GM21576 (cell line): Measurements from ENCODE around the gene DENND1C.
"Not testable (repeated sequence)": the region's sequence is repeated elsewhere in the genome, so short reads cannot be mapped to it uniquely, and the experiment has no call there.

Experiments
- ATAC-seq: cut with Tn5 transposase; IDR thresholded peaks from one replicate; pipeline ENCODE4 v1.9.1; 2021; ENCODE audit warnings: mild to moderate bottlenecking, moderate library complexity; ENCODE audit not compliant: unreplicated experiment

DENND1C gene

DNA sequence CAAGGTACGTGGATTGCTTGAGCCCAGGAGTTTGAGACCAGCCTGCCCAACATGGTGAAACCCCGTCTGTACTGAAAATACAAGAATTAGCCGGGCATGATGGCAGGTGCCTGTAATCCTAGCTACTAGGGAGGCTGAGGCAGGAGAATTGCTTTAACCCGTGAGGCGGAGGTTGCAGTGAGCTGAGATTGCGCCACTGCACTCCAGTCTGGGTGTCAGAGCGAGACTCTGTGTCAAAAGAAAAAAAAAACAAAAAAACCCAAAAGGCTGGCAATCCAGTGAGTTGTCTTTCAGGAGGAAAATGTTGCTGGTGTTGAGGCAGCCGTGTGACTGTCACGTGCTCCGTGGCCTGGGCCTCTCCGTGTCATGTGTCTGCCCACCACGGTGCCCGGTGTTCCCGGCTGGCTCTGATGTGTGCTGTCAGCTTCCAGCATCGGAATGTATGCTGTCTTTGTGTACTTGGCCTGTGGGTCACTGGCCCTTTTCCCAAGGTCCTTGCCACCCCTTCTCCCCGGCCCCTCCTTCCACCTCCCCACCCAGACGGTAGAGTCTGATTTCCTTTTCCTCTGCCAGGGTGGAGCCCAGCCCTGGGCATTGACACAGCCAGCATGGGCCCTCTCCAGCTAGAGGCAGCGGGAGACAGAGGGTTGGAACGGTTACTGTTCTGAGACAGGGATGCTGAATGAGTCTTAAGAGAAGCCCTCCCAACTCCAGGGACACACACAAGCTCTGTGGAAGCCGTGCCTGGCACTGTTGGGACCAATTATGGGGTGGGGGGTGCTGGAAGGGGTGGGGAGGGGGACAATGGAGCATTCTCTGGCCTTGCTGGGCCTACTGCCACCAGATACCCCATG is 27.8 kb upstream of the DENND1C start:
- no peak for ATAC-seq

DNA sequence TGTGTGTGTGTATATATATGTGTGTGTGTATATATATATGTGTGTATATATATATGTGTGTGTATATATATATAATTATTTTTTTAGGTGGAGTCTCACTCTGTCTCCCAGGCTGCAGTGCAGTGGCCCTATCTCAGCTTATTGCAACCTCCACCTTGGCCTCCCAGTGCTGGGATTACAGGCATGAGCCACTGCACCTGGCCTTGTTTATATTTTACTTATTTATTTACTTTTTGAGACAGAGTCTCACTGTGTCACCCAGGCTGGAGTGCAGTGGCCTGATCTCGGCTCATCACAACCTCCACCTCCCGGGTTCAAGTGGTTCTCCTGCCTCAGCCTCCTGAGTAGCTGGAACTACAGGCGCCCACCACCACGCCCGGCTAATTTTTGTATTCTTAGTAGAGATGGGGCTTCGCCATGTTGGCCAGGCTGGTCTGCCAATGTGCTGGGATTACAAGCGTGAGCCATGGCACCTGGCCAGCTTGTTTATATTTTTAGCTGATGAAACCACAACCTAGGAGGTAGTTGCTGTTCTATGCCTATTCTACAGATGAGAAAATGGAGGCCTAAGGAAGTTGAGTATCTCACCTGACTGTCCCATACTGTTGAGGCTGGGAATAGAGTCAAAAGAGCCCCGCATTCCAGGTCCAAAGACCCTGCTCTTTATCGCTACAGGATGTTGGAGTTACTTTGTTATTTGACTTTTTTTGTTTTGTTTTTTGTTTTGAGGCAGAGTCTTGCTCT is 26.6 kb upstream of the DENND1C start:
- not testable (repeated sequence) for ATAC-seq

DNA sequence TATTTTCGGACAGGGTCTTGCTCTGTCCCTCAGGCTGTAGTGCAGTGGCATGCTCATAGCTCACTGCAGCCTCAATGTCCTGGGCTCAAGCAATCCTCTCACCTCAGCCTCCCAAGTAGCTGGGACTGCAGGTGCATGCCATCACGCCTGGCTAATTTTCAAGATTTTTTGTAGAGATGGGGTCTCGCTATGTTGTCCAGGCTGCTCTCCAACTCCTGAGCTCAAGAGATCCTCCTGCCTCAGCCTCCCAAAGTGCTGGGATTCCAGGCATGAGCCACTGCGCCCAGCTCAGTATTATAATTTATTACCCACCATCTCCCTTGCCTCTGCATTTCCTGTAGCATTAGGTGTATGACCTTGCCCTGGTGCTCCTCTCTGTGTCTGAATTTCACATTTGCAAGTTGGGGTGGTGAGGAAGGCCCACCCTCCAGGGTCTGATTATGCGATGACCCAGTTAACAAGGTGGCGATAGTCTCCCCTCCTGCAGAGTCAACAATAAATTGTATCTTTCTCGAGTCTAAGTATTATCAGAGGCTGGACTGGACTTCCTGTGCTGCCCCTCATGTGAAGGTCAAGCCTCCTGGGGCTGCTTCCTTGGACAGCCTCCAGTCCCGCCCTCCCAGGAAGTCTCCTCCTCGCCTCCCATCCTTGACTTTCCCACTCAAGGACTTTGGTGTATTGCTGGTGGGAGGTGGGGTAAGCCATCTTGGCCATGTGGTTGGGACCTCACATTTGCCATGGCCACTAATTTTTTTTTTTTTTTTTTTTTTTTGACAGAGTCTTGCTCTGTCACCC is 22.0 kb upstream of the DENND1C start:
- ATAC-seq = no peak

DNA sequence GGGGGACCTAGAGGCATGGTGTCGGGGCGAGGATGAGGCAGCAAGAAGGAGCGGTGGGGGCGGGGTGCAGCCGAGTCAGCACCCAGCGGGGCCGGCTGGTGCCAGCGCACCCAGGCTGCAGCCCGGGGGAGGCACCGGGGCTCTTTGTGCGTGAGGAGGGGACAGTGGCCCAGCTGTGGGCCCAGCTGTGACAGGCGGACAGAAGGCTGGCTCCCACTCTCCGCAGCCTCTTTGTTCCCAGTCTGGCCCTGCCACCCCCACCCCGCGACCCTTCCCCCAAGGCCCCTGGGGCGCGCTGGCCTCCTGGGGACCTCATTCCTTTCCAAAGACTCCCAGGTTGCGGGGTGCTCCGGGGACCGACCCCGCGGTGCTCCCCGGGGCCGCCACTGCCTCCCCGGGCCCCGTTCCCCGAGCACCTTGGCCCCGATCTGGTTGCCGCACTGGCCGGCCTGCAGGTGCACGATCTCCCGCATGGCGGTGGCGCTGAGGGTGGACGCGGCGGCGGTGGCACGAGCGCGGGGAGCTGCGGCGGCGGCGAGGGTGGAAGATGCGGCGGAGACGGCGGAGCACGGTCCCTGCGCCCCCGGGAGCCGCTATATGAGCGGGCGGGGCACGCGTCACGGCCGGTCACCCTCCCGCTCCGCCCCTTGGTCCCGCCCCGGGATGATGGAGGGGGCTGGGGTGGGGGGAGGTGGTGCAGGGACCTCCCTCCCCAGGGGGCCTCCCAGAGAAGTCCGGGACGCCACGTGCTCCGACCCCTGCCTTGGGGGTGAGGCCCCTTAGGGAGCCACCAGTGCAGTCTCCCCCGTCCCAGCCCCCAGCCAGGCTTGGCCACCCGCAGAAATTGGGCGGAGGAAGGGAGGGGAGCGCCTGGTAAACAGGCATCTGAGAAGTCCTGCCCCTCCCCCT is 20.4 kb upstream of the DENND1C start, which contains the start of gene TUBB4A:
Gene TUBB4A (minus strand): TSS at position 570 of the 909 bp plus-strand sequence. CDS start 97 bp downstream, at position 473.
- no peak for ATAC-seq

DNA sequence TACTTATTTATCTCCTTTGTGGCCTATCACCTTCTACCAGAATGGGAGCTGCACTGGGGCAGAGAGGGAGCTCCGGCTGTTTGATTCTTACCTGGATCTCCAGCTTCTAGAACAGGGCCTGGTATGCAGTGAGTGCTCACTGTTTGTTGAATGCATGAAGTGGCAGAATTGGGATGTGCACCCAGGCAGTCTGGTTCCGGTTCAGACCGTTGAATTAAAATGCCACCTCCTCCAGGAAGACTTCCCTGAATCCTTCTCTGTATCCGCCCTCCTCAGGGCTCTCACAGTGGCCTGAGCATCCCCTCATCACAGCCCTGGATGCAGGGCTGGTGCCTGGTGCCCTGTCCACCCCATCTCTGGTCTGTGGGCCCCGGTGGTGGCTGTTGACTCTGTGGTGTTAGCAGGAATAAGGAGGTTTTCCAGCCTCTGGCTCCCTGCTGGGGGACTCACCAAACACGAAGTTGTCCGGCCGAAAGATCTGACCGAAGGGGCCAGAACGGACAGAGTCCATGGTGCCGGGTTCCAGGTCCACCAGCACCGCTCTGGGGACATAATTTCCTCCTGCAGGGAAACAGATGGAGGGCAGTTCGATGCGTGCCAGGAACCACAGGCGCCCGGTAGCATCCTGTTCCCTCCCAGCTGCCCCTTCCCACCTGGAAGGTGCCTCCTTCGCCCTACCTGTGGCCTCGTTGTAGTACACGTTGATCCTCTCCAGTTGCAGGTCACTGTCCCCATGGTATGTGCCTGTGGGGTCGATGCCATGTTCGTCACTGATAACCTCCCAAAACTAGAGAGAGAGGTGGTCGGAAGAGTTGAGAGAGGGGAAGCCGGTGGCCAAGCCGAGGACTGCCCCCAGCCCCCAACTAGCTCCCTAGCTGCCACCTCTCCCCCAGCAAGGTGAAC is 19.5 kb upstream of the DENND1C start:
- no peak for ATAC-seq

DNA sequence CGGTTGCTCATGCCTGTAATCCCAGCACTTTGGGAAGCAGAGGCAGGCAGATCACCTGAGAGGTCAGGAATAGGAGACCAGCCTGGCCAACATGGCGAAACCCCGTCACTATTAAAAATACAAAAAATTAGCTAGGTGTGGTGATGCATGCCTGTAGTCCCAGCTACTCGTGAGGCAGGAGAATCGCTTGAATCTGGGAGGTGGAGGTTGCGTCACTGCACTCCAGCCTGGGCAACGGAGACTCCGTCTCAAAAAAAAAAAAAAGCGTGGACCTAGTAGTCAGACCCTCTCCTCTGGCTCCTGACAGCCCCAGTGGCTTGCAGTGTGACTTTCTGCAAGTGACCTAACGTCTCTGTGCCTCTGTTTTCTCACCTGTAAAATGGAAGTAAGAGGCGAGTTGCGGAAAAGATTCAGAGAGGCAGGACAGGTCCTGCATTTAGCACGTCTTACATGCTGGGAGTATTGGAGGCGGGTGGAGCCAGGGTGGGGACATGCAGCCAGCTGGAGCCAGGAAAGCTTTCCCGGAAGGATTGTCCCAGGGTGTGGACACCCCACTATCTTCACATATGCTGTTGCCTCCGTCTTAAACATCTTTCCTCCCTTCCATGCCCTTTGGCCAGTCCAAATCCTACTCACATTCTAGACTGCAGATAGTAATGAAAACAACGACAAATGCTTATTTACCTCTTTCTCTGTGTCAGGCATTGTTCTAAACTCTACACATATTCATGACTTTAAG is 17.6 kb upstream of the DENND1C start:
- ATAC-seq = no peak

DNA sequence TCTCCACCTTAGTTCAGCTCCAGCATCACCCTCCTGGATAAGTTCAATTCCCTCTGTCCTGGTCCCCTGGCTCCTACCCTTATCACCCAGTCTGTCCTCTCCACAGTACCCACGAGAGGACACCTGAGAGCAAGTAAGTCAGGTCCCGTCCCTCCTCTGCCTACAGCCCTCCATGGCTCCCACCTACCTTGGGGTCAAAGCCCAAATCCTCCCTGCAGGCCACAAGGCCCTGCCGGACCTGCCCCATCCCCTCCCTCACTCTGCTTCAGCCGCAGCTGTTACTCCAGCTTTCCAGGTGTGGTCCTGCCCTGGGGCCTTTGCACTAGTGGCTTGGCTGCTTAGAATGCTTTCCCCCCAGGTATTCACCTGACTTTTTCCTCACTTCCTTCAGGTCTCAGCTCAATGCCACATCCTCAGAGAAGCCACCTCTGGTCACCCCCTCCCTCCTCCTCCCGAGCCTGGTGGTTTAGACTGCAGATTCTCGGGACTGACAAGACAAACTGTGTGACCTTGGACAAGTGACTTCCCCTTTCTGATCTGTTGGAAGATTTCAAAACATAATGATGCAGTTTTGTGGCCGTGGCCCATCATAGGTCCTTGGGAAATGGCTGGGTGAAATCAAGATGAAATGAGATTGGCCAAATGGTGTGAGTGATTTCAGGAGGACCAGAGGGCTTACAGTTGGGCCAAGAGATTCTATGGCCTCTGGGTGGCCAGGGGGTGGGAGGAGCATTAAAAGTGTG is 16.9 kb upstream of the DENND1C start:
- no peak for ATAC-seq

DNA sequence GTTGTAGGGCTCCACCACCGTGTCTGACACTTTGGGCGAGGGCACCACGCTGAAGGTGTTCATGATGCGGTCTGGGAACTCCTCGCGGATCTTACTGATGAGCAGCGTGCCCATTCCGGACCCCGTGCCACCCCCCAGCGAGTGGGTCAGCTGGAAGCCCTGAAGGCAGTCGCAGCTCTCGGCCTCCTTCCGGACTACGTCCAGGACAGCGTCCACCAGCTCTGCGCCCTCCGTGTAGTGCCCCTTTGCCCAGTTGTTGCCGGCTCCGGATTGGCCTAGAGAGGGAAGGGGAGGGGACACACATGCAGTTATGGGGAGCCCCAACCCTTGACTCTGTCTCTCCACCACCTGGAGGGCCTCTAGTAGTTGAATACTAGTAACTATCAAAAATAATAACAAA is 14.4 kb upstream of the DENND1C start:
- ATAC-seq = no peak

DNA sequence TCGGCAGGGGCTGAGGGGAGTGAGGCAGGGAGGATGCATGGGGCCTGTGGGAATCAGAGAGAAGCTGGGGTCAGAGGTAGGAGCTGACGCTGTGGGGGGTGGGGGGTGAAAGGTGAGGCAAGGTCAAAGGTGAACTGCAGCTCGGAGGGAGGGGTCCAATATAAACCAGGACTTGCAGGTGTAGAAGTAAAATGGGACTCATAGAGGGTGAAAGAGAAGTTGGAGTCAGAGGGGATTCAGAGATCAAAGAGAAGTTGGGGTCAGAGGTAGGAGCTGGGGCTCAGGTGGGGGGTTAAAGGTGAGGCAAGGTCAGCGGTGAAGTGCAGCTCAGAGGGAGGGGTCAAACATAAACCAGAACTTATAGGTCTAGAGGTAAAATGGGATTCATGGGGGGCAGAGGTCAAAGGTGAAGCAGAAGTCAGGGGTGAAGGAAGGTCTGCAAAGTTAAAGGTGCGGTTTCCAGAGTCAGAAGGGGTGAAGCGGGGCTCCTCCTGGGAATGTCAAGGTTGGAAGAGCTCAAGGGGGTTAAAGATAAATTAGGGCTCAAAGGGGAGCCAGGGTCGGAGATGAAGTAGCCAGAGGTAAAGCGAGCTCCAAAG is 12.9 kb upstream of the DENND1C start:
- no peak for ATAC-seq

DNA sequence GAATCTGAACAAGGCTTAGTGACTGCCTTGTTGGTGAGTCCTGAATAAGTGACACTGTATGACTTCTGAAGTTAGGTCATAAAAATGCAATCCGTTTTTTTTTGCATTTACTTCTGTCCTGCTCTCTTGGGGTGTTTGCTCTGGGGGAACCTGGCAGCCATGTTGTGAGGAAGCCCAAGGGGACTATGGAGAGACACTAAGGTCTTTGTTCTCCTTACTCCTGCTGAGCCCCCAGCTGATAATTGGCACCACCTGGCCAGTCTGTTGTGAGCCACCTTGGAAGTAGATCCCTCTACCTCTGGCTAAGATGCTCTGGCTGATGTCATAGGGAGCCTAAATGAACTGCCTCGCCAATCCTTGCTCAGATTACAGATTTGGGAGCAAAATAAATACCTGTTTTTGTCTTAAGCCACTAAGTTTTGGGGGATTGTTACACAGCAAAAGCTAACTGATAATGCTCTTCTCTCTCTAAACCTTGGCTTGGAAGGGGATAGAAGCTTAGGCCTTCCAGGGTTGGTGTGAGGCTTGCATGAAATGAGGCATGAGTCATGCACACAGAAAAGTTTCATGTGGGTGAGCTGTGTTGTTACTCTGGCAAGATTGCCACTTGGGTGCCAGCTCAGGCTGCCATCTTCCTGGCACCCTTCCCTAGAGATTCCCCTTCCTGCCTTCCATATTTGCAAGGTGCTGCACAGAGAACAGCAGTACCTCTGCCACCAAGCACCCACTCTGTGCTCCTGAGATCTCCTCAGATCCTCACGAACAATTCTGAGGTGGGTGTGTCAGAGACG is 10.4 kb upstream of the DENND1C start:
- ATAC-seq = no peak

DNA sequence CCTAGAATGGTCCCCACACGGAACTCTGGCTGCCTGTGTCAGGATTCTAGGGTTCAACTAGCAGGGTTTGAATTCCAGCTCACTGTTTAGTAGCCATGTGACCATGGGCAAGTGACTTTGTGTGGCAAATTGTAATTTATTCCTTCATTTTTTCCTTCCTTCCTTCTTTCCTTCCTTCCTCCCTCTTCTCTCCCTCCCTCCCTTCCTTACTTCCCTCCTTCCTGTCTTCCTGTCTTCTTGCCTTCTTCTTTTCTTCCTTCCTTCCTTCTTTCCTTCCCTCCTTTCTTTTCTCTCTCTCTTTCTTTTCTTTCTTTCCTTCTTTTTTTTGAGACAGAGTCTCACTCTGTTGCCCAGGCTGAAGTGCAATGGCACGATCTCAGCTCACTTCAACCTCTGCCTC is 8.5 kb upstream of the DENND1C start:
- ATAC-seq = no peak

DNA sequence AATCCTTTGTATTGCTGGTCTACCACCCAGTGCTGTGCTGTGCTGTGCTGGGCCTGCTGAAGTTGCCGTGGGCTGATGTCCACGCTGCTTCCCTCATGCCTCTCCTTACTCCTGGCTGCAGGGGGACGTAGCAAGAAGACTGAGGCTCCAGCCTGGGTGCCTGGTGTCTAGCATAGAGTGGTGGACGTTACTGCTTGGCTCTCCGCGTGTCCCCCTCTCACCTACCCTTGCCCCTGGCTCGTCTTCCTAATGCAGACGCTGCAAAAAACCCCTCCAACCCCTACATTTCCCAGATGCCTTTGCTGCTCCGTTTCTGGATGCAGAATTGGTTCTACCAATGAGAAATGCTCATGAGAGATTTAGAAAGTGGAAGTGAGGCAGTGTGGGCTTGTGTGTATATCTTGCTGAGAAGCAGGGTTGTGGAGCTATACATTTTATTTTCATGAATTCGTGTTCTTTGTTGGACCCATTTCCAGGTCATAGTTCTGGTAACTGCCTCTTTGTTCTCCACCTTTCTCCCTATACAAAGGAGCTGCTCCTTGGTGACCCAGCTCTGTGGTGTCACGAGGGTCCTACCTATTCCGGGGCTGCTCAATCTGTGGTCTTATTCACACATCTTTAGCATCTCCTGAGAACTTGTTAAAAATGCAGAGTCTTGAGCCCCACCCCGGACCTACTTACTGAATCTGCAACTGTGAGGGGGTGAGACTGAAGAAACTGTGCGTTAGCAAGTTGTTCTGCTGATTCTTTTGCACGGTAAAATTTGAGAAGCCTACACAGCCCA is 7.9 kb upstream of the DENND1C start:
- ATAC-seq = no peak

DNA sequence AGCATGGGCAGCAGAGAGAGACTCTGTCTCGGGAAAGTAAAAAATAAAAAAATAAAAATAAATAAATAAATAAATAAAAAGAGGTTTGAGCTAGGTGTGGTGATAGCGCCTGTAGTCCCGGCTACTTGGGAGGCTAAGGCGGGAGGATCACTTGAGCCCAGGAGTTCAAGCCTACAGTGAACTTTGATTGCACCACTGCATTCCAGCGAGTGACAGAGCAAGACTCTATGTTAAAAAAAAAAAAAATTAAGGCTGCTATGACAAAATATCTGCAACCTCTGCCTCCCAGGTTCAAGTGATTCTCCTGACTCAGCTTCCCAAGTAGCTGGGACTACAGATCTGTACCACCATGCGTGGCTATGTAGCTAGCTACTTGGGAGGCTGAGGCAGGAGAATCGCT is 3.2 kb upstream of the DENND1C start:
- ATAC-seq = no peak

DNA sequence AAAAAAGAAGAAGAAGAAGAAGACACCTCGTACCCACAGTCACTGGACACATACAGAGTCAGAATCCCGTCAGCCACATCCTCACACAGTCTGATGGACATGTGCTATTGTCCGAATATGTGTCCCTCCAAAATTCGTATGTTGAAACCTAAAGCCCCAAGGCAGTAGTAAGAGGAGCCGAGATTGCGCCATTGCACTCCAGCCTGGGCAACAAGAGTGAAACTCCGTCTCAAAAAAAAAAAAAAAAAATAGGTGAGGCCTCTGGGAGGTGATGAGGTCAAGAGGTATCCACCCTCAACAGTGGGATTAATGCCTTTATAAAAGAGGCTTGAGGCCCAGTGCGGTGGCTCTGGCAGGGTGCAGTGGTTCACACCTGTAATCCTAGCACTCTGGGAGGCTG is 2.6 kb upstream of the DENND1C start:
- ATAC-seq = no peak

DNA sequence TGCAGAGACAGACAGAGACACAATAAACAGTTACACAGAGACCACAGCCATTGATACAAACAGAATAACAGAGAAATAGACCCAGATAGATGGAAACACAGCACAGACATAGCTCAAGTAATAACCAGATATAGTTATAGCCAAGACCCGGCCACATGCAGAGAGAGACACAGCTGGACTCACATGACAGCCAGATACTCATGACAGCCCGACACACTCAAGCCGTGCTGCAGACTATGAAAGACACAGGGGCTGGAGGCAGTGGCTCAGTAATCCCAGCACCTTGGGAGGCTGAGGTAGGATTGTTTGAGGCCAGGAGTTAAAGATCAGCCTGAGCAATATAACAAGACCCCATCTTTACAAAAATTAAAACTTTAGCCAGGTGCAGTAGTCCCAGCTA is 1.6 kb upstream of the DENND1C start:
- no peak for ATAC-seq

DNA sequence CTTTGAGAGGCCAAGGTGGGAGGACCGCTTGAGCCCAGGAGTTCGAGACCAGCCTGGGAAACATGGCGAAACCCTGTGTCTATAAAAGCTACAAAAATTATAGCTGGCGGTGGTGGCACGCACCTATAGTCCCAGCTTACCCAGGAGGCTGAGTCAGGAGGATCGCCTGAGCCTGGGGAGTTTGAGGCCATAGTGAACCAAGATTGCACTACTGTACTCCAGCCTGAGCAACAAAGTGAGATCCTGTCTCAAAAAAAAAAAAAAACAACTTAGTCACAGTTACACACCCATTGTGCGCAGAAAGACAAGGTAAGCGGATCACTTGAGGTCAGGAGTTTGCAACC is 728 bp upstream of the DENND1C start:
- ATAC-seq = no peak
